ENCODE data around the gene TCF21.

GRCh38 chr6:133899556-133899955, 10.6 kb downstream of the TCF21 start:
- TF ChIP-seq CTCF (conservative IDR thresholded peaks at IDR 0.05; ENCODE audit: low read depth, low read length) (no peak), CEBPB (IDR thresholded peaks at IDR 0.05; ENCODE audit: low read depth, low read length) (no peak), POLR2A (IDR thresholded peaks at IDR 0.05; ENCODE audit: low read depth, low read length) (no peak), FOS (IDR thresholded peaks at IDR 0.05; ENCODE audit: low read depth, low read length) (no peak), USF2 (IDR thresholded peaks at IDR 0.05; ENCODE audit: low read depth, low read length) (no peak), NFE2L2 (IDR thresholded peaks at IDR 0.05; ENCODE audit: low read depth, low read length) (no peak), RAD21 (IDR thresholded peaks at IDR 0.05; ENCODE audit: low read length) (no peak), RFX5 (IDR thresholded peaks at IDR 0.05; ENCODE audit: low read depth, low read length) (no peak), MAFK (IDR thresholded peaks at IDR 0.05; ENCODE audit: low read depth, low read length) (no peak)
- TF ChIP-seq, protein P1, sequence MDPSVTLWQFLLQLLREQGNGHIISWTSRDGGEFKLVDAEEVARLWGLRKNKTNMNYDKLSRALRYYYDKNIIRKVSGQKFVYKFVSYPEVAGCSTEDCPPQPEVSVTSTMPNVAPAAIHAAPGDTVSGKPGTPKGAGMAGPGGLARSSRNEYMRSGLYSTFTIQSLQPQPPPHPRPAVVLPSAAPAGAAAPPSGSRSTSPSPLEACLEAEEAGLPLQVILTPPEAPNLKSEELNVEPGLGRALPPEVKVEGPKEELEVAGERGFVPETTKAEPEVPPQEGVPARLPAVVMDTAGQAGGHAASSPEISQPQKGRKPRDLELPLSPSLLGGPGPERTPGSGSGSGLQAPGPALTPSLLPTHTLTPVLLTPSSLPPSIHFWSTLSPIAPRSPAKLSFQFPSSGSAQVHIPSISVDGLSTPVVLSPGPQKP (IDR thresholded peaks at IDR 0.05; ENCODE audit: borderline replicate concordance, low read depth, low read length): no peak

Data from IMR-90 (cell line).